Fibroblast of skin of right quadriceps (primary cell): ENCODE results near the gene TREH.

Experiments used
- DNase-seq: peaks from one replicate; pipeline ENCODE4 v3.0.0-alpha.2; 2013

Gene TREH

GRCh38 chr11:118663381-118663780 is 16.1 kb downstream of the TREH start:
- no peak for DNase-seq

- no peak for DNase-seq
Observed at GRCh38 chr11:118662401-118663271, 16.8 kb downstream of the TREH start.

DNA sequence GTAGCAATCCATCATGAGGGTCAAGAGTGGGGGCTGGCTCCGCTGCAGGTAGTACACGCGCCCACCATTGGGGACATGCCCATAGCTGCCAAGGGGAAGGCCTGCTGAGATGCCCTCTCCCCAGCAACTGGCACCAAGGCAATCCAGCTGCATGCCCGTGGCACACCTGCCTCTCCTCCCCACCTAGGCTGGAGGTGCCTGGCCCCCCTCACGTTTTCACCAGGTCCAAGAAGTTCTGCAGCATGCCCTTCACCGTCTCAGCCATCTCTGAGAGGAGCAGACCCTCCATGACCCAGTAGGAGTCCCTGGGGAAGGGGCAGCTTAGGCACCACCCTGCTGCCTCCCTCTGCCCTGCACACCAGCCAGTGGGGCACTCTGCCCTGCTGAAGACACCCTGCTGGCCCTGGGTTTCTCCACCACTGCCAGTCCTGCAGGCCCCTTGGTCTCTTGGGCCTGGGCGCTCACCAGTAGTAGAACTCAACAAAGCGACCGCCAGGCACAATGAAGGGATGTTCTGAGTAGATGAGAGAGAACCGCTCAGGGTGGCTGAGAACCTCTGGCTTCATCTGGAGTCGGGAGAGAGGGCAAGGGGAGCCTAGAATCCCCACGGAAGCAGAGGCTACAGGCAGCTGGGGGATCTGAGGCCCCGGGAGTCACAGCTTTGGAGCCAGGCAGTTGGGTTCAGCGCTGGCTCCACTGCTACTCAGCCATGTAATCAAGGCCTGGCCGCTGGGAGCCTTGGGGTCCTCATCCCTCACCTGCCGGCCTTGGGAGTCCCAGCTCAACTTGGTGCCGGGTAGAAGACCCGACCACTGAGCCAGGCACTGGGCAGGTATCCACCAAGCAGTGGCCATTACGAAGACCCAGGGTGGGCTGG is 17.8 kb downstream of the TREH start:
- DNase-seq: no peak

DNA sequence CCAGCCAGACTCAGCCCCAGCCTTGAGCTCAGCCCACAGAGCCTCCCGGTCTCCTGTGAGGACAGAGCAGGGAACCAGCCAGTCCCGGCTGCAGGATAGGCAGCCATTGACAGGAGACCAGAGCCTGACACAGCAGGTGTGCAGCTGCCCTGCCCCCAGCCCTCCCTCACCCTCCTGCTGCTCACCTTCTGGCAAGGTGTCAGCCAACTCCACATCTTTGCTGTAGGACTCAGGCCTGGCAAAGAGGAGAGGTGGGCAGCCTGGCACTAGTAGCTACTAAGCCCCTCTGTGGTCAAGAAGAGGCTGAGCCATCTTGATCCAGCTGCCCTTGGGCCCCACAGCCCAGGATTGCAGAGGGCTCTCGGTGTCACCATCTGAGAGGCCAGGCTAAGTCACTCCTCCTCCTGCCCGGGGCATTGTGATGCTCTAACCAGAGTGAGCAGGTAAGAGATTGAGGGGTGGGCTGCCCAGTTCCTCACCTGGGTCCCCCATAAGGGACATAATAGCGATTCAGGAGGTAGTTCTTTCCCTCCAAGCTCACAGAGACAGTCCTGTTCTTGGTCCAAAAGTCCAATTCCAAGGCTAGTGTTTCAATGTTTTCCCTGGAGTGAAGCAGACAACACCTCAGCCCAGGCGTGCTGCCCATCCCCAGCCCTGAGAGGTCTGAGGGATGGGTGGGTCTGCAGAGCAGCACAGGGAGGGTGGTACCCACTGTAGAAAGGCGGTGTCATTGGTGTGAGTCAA is 18.6 kb downstream of the TREH start:
- no peak for DNase-seq

DNA sequence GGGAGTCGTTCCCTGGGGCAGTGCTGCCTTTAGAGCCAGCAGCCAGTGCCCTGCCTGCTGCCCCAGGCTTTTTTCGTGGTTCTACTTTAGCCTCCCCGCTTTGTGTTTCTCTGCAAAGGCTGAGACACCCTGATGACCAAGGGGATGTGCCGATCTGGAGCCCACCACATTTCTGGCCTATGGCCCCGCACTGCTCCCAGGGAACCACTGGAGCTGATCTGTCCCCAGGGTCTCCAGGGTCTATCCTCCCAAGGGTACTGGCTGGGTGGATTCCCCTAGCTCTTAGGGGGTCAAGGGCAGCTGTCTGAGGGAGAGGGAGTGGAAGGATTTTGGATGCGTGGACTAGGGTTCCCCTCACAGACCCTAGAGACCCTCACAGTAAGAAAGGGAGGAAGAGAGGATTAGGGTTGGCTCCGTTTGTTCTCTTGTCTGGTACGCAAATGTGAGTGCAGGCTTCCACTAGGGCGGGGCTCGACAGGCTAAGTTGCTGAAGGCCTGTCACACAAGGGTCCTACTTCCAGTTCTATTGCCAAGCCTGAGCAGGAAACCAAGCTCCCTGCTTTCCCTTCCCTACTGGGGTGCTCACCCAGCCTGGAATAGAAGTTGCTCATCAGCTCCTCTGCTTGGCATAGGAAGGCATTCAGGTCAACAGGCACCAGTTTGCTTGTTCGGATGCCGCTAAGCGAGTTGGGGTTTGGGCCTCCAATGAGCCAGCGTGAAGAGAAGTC is 19.3 kb downstream of the TREH start:
- no peak for DNase-seq

- peak; percentile 78 for DNase-seq
Observed at GRCh38 chr11:118659314-118659952, 20.0 kb downstream of the TREH start.

DNA sequence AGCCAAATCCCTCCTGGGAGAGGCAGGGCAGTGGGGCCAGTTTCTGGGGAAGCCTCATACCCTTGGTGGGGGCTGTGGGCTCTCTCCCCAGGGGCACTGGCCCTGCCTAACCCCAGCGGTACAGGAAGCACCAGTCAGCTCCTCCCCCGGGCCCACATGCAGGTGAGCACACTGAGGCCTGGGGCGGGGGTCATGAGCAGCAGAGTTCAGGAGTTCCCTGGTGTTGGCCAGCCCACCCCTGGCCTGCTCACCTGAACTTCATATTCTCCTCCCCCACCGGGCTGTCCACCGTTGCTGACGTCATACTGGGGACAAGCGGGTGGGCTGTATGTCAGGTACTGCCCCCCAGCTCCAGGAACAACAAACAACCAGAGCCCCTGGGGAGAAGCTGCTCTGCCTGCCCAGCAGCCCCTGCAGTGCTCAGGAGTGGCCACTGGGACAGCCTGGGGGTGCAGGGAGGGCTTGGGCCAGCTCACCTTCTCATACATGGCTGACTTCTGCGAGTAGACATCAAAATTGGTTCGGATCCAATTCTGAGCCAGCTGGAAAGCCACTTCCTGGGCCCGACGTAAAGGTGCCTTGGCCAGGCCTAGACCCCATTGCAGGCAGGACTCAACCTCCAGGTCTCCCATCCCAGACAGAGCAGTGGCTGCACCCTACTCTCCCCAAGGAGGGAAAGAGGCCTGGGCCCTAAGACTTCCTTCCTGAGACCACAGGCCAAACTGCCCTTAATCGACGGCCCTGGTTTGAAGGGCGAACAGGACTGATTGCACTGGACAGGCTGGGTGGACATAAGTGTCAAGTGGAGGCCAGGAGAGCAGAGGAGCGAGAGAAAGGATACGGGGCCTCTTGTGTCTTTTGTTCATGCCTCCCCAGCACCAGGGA is 20.8 kb downstream of the TREH start:
- DNase-seq: peak; percentile 16

- DNase-seq: no peak
Observed at GRCh38 chr11:118657709-118658428, 21.6 kb downstream of the TREH start.

- no peak for DNase-seq
Observed at GRCh38 chr11:118657238-118657637, 22.2 kb downstream of the TREH start.

- no peak for DNase-seq
Observed at GRCh38 chr11:118656563-118657165, 22.8 kb downstream of the TREH start.

DNA sequence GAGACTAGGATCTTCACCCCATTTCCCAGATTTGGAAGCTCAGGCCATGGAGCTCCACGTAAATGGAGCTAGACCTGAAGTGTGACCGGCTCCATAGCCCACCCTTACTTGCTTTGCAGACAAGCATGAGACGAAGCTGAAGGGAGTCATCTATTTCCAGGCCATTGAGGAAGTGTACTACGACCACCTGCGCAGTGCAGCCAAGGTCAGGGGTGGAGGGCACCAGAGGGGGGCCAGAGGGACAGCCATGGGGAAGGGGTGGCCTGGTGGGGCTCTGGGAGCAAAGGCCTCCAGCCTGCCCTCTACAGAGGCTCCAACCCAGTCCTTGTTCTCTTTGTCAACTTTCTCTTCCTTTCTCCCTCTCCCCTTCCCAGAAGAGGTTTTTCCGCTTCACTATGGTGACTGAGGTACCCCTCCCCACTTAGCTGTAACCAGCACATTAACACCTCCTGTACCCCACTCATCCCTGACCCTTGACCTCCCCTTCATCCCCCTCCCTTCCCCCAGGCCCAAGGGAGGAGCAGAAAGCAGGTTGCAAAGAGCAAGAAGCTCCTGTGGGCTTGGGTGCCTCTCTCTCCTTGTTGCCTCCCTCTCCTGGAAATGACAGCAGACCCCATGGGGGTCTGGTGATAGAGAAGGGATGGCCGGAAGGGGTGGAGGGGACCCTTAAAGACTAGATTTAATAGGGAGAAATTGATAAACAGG is 23.8 kb downstream of the TREH start:
- no peak for DNase-seq

DNA sequence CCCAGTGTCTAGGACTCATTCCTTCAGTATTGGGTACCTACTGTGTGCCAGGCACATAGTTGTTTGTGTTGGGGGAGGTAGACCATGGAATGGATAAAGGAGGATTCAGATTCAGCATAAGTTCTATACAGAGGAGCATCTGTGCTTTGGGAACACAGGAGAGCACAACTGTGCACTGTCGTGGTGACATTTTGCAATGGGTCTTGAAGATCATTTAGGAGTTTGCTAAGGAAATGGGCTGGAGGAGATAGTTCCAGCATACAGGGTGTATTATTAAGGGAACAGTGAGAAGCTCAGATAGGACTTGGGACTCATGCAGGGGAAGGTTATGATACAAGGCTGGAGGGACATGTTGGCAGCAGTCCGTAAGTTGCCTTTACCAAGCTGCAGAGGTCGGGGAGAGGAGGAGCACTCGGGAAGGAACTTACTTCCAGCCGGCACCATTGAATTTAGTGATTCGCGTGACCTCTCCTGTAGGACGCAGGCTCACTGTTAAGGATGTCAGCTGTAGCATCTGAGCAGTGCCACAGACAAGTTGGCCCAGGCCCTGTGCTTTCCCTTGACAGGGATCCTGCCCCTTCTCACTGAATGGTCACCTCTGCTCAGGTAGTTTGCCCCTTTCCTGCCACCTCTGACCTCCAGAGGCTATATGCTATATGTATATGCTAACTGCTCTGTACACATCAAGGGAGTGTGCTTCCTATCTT is 25.6 kb downstream of the TREH start:
- no peak for DNase-seq

GRCh38 chr11:118652681-118653181 is 26.7 kb downstream of the TREH start:
- no peak for DNase-seq

DNA sequence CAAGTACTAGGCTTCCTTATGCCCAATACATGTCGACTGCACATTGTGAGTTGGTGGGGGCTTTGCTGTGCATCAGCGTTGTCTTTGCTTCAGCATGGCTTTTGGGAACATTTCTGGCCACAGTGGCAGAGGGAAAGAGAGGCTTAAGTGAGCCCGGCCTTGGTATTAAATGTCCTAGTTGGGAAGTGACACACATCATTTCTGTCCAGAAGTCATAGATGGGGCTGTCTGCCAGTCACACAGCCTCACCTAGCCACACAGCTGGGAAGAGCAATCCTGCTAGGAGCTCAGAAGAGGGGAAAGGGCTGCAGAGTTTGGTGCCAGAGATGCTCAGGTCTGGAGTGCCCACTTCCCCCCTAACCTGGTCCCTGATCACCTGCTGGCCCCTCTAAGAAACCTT is 27.6 kb downstream of the TREH start:
- DNase-seq: no peak

DNA sequence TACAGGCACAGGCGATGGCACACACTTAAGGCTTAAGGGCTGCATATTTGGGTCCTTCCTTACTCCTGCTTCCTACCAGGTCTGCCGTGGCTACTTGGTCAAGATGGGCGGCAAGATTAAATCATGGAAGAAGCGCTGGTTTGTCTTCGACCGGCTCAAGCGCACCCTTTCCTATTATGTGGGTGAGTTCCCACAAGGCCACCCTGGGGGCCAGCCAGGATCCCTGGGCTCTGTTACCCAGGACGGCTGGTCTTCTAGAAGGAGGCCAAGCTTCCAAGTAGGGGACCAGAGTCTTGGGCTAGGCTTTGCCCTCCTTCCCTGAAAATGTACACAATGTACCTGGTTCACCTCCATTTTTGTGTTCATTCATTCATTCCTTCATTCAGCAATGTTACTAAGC is 29.1 kb downstream of the TREH start:
- no peak for DNase-seq

DNA sequence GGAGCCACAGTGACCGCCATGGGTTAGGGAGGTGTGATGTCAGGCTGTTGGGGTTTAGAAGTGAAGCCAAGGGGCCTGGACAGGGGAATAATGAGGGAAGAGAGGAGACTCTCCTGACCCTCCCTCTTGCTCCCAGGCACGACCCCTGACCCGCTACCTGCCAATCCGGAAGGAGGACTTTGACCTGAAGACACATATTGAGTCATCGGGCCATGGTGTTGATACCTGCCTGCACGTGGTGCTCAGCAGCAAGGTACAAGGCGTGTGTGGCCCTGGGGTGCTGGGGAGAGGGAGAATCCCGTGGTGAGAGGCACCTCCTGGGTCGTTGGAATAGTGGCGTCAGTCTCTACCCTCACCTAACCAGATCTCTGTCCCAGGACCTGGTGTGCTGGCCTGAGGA is 29.5 kb downstream of the TREH start:
- no peak for DNase-seq

DNA sequence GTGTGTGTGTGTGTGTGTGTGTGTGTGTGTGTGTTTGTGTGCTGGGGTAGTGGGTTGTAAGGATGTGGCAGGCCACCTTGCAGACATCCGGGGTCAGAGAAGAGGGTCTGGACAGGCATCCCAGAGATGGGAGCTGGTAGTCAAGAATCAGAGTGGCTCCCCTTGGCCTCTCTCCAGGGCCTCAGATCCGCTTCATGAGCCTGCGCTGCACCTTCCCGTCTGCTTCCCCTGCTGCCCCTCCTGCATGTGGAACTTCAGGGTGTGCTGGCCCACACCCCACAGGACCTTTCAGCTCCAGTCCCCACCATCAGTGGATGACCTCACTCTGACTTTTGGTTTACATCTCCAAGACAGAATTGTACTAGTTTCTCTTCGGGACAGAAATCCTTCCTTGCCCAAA is 31.2 kb downstream of the TREH start:
- DNase-seq: no peak

DNA sequence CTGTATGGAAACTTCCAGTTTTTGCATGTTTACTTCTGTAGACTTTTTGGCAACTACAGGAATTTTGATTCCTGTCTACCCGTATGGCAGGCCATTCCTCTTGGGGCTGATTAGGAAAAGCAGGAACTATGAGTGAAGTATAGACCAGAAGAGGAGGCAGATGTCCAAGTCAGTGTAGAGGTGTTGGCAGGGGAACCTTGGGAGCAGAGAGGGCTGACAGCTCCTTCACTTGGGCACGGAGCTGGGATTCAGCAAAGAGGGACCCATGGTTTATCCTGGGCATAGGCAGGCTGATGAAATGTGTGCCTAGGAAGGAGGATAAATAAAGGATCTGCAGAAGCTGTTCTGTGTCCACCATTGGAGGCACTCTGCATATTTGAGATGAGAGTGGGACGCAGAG is 33.1 kb downstream of the TREH start:
- DNase-seq: no peak
